SKM-1 (cell line): ENCODE measurements around the gene LSM3.
"Not testable (repeated sequence)": the region's sequence is repeated elsewhere in the genome, so short reads cannot be mapped to it uniquely, and the experiment has no call there.

Experiments
- DNase-seq: peaks from one replicate; lab custom pipeline; 2025; ENCODE audit not compliant: unreplicated experiment; lab: John Stamatoyannopoulos, UW

Gene LSM3

GRCh38 chr3:14216257-14217048 lies 37.8 kb downstream of the LSM3 start:
- no peak for DNase-seq

DNA sequence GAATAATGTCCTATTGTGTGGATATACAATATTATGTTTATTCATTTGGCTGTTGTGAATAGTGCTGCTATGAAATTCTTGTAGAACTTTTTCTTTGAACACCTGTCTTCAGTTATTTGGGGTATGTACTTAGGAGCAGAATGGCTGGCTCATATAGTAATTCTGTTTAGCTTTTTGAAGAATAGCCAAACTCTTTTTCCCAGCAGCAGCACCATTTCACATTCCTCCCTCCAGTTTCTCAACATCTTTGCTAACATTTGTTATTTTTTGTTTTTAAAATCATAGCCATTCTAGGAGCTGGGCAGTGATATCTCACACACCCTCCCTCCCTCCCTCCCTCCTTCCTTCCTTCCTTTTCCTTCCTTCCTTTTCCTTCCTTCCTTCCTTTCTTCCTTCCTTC lies 39.7 kb downstream of the LSM3 start:
- no peak for DNase-seq

DNA sequence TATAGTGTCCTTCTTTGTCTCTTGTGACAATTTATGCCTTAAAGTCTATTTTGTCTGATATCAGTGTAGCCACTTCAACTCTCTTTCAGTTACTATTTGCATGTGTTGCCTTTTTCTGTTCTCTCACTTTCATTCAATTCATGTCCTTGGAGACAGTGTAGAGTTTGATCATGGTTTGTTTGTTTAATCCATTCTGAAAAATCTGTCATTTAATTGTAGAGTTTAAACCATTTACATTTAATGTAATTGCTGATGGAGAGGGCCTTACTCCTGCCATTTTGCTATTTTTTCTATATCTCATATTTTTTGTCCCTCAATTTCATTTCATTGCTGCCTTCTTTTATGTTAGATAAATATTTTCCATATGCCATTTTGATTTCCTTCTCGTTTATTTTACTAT lies 42.3 kb downstream of the LSM3 start:
- no peak for DNase-seq

DNA sequence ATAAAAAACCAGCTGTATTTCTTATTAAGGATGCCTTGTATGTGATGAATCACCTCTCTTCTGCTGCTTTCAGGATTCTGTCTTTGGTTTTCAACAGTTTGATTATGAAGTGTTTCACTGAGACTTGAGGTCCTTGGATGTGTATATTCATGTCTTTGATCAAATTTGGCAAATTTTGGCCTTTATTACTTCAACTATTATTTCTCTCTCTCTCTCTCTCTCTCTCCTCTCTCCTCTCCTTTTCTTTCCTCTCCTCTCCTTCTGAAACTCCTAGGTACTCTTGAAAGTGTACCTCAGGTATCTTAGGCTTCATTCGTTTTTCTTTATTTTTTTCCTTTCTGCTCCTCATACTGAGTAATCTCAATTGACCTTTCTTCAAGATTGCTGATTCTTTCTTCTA lies 43.3 kb downstream of the LSM3 start:
- no peak for DNase-seq

DNA sequence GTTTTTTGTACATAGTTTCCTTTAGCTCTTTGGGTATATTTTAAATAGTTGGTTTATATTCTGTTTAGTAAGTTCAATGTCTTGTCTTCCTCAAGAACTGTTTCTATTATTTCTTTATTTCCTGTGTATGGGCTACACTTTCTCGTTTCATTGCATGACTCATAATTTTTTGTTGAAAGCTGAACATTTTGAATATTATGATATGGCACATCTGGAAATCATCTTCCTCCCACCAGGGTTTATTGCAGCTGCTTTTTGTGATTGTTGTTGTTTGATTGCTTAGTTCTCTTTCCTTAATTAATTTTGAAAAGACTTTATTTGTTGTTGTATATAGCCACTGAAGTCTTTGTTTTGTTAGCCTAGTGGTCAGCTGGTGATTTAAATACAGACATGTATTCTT lies 43.8 kb downstream of the LSM3 start:
- DNase-seq, result no peak

- DNase-seq, result no peak
These were observed 44.4 kb downstream of the LSM3 start for GRCh38 chr3:14222900-14223594.

DNA sequence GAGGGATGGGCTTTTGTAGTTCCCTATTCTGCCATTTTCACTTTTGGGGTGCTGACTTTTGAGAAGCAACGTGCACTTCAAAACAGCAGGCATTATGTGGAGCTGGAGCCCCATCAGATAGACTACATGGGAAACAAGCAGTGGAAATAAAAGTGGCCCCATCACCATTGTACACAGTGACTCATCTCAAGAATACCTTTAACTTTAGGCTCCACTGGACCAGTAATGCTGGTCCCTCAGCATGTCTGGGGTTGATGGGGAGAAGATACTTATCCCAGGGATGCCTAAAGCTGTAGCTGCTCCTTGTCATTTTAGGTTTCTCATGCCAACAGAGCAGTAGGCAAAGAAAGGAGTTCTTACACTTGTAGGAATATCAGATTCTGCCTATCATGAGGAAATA lies 45.0 kb downstream of the LSM3 start:
- no peak for DNase-seq

DNA sequence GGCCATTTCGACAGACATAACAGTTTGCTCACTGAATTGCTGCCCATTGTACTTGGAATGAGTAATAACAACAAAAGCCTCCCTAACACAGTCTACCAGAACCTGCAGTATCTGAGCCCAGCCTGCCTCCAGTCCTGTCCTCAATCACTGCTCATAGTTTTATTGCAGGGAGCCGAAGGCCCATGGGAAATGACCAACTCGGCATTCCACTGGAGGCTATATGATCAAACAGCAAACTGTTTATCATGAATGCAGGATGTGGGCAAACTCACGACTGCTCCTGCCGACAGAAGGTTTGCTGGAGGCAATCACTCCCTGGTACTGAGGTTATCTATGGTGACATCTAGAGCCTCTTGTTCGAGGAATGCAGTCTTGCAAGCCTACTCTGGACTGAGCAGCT lies 46.3 kb downstream of the LSM3 start:
- no peak for DNase-seq

- no peak for DNase-seq
These were observed 46.8 kb downstream of the LSM3 start for GRCh38 chr3:14225421-14225820.

DNA sequence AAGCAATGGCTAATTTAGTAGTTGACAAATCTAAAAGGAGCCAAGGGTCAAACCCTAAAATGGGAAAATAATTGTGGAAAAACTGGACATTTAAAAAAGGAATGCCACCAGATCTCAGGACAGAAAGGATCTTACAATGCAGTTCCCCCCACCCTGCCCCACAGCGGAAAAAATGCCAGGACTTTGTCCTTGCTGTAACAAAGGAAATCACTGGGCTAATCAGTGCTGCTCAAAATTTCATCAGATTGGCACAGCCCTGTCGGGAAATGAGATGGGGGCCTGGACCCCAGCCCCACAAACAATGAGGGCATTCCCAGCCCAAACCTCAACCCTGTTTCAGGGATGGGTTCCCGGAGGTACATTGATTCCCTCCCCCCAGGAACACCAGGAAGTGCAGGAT lies 47.7 kb downstream of the LSM3 start:
- DNase-seq, result not testable (repeated sequence)

- DNase-seq, result no peak
These were observed 49.2 kb downstream of the LSM3 start for GRCh38 chr3:14227856-14228255.

DNA sequence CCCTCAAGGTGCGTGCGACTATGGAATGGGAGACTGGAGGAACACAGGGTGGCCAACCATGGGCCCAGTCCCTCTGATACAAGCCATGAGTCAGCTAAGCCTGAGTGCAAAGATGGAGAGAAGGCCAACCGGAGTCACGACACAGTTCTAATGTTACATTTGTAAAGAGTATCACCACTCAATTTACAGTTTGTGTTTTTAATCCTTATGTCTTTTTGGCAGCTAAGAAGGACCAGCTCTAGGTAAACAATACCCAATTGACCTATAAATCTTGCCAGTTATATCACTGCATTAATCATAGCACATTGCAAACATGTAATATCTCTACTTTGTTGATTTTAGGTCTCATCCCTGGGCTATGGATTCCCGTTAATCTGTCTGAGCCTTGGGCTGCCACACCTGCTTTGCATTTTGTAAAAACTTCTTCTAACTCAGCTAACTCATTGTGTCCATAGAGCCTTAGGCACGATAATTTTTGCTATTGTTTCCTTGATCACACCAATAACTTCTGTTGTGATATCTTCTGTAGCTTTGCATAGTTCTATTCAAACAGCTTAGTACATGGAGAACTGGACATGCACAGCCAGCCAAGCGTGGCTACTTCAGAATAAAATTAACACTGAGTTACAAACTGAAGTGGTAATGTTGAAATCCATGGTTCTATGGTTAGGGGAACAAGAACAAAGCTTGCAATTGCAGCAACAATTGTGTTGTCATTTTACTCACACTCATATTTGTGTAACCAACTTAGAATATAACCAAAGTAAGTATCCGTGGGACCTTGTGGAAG lies 50.3 kb downstream of the LSM3 start:
- no peak for DNase-seq

DNA sequence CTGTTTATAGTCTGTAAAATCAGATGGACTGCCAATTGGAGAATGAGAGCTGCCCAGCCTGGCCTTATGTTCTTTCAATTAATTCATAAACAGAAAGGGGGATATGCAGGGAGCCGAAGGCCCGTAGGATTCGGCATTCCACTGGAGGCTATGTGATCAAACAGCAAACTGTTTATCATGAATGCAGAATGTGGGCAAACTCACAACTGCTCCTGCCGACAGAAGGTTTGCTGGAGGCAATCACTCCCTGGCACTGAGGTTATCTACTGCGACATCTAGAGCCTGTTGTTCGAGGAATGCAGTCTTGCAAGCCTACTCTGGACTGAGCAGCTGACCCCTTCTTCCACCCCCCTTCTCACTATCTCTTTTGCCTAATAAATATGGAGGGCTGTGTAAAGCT lies 51.1 kb downstream of the LSM3 start:
- not testable (repeated sequence) for DNase-seq

GRCh38 chr3:14230729-14231128 lies 52.1 kb downstream of the LSM3 start:
- DNase-seq, result no peak

DNA sequence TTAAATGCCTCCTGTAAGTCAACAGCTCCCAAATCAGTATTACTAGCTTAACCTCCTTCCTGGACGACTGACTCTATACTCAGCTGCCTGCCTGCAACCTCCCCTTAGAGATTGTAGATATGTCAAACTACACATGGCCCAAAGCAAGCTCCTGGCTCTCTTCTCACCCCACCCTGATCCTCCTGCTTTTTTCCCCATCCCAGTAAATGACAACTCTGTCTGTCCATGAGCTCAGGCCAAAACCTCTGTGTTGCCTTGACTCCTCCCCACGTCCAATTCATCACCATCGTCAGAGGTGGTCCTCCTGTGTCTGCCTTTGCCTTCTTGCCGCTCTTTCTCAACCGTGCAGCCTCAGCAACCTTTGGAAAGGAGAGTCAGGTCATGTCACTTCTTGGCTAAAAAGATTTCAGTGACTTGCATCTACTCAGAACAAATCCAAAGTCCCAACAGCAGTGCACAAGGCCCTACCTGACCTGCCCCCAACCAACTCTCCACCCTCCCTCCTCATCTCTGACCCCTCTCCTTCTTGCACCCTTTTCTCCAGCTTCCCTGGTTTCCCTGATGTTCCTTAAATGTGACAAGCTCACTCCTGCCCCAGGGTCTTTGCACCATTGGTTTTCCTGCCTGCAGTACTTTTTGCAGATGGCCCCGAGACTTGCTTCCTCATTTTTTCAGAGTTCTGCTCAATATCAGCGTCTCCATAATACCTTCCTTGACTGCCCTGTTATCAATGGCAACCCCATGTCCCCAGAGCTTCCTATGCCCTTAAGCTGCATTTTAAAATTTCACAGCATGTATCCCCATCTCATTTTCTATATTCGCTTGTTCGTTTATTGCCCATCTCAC lies 52.8 kb downstream of the LSM3 start:
- no peak for DNase-seq

DNA sequence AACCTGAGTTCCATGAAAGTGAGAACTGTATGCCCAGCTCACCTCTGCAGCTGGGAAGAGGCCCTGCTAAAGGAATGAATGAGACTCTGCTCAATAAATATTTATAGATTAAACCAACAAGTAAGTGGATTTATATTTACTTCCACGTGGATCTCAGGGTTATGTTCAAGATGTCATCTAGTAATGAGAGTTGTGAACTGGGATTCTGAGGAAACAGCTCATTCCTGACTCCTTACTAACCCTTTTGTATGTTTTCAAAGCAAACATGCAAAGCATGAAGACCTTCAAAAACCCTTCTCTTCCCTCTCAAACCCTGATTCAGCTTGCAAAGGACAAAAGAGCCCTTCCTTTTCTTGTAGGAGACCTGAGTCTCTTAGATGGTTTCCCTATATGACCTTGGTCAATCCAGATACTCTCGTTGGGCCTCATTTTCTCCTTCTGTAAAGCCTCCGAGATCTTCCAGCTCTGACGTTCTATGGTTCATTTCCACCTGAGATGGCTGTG lies 53.4 kb downstream of the LSM3 start:
- no peak for DNase-seq

GRCh38 chr3:14234251-14235002 lies 55.8 kb downstream of the LSM3 start:
- no peak for DNase-seq

GRCh38 chr3:14235003-14235911 lies 56.6 kb downstream of the LSM3 start:
- DNase-seq, result no peak

DNA sequence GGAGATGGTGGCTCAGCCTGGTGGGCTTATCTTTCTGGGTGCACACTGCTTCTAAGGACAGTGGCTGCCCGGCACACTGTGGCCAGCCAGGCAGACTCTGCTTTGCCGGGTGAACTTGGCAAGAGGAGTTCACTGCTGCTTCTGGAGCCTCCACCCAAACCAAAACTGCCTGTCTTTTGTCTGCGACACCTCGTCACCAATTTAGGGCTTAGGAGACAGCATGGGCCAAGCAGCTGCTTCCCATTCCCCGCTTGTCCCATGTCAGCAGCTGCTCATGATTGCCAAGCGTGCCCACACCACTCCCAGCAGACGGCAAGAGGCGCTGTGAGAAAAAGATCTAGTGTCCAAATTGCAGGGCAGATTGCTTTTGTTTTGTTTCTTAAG lies 57.3 kb downstream of the LSM3 start:
- no peak for DNase-seq
